DND-41 (cell line): ENCODE data around the gene FARP1.

Experiments
- ATAC-seq: fragments of 200-7000 bp; cut with Tn5 transposase; 3 replicates; pipeline ENCODE4 v1.9.1; 2021; ENCODE audit warnings: low read depth; ENCODE audit not compliant: insufficient read depth
- DNase-seq: peaks from one replicate; pipeline ENCODE4 v3.0.0-alpha.2; 2020
- H2AFZ ChIP-seq: 2 replicates; pipeline ENCODE4 v1.6.0; 2012; ENCODE audit warnings: low read depth, low read length
- H3K27ac ChIP-seq: 2 replicates; pipeline ENCODE4 v1.5.1; 2012; ENCODE audit warnings: low read length, inconsistent platforms
- H3K27me3 ChIP-seq: fragments of 200-600 bp; sonication (generic); 2 replicates; pipeline ENCODE4 v1.6.0; 2012; ENCODE audit warnings: low read length, mild to moderate bottlenecking, inconsistent platforms; ENCODE audit not compliant: insufficient read depth, poor library complexity
- H3K36me3 ChIP-seq: 2 replicates; pipeline ENCODE4 v1.5.1; 2012; ENCODE audit warnings: low read length, inconsistent platforms; ENCODE audit not compliant: insufficient read depth
- H3K4me1 ChIP-seq: 2 replicates; pipeline ENCODE4 v1.5.1; 2012; ENCODE audit warnings: mild to moderate bottlenecking, low read length; ENCODE audit not compliant: insufficient read depth
- H3K4me2 ChIP-seq: 2 replicates; pipeline ENCODE4 v1.6.0; 2012; ENCODE audit warnings: mild to moderate bottlenecking, moderate library complexity, low read length, inconsistent platforms; ENCODE audit not compliant: insufficient read depth
- H3K4me3 ChIP-seq, 2 experiments: fragments of 200-600 bp in 1 of 2; shearing (Covaris generic) in 1 of 2; 2 replicates each; pipeline ENCODE4 v1.5.1; 2012 to 2016; ENCODE audit warnings: inconsistent platforms in 2 of 2, low read length in 2 of 2, mild to moderate bottlenecking in 2 of 2, low read depth in 1 of 2, moderate library complexity in 1 of 2
- H3K79me2 ChIP-seq: 2 replicates; pipeline ENCODE4 v1.6.0; 2012; ENCODE audit warnings: low read length, inconsistent platforms; ENCODE audit not compliant: insufficient read depth
- H3K9ac ChIP-seq: 2 replicates; pipeline ENCODE4 v1.6.0; 2012; ENCODE audit warnings: low read depth, mild to moderate bottlenecking, inconsistent platforms, low read length, moderate library complexity
- H3K9me3 ChIP-seq: 2 replicates; pipeline ENCODE4 v1.5.1; 2012; ENCODE audit warnings: low read length, moderate library complexity, mild to moderate bottlenecking, inconsistent platforms; ENCODE audit not compliant: insufficient read depth, severe bottlenecking
- H4K20me1 ChIP-seq: 2 replicates; pipeline ENCODE4 v1.6.0; 2012; ENCODE audit warnings: low read length; ENCODE audit not compliant: insufficient read depth
- EZH2 ChIP-seq: IDR thresholded peaks from 3 replicates; pipeline ENCODE4 v1.6.1; 2012; ENCODE audit warnings: borderline replicate concordance, low read depth, mild to moderate bottlenecking, moderate library complexity, low read length, inconsistent platforms; ENCODE audit not compliant: severe bottlenecking
- TF ChIP-seq, protein P1 (sequence below): IDR thresholded peaks from 2 replicates; pipeline ENCODE4 v1.5.1; 2012; ENCODE audit warnings: borderline replicate concordance, low read length, moderate library complexity, mild to moderate bottlenecking; ENCODE audit not compliant: poor library complexity, severe bottlenecking; ENCODE audit errors: extremely low read depth

Gene FARP1

DNA sequence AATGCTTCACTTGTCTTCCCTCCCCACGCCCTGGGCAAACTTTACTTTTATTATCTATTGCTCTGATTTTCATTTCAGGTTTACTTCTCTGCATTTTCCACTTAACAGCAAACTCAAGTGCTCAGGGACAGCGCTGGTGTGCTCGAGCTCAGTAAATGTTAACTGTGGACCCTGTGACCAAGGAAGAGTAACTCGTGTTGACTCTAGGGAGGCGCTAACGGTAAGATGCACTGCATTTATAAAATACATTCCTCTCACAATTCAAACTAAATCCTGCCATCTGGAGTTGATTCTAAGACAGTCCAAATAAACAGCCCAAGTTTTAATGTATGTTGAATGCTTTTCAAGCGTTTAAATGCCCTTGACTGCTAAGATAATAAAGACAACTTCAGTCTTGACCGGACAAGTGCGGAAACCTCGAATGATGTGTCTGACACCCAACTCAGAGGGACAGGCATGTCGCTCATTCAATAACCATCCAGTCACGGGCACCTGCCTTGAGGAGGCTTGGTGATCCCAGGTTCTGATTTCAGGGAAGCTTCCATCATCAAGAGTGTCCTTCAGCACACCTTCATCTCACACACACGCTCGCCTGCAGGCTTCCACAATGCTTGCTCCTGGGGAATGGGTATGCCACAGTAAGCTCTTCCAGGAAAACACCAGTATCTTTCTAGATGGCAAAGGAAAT, 340.9 kb downstream of the FARP1 start:
- no peak overlapping the region for H3K4me3 ChIP-seq
- peaks cover 81% of the 10 kb centered on the region for H4K20me1 ChIP-seq
- DNase-seq (no peak), ATAC-seq (no peak)
- H3K27ac ChIP-seq, result no peak overlapping the region
- H3K9me3 ChIP-seq, result no peaks in the 10 kb centered on the region
- TF ChIP-seq, protein P1, sequence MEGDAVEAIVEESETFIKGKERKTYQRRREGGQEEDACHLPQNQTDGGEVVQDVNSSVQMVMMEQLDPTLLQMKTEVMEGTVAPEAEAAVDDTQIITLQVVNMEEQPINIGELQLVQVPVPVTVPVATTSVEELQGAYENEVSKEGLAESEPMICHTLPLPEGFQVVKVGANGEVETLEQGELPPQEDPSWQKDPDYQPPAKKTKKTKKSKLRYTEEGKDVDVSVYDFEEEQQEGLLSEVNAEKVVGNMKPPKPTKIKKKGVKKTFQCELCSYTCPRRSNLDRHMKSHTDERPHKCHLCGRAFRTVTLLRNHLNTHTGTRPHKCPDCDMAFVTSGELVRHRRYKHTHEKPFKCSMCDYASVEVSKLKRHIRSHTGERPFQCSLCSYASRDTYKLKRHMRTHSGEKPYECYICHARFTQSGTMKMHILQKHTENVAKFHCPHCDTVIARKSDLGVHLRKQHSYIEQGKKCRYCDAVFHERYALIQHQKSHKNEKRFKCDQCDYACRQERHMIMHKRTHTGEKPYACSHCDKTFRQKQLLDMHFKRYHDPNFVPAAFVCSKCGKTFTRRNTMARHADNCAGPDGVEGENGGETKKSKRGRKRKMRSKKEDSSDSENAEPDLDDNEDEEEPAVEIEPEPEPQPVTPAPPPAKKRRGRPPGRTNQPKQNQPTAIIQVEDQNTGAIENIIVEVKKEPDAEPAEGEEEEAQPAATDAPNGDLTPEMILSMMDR, result no peak
- no peak for TF ChIP-seq EZH2
- no peak overlapping the region for H2AFZ ChIP-seq
- H3K79me2 ChIP-seq, result peaks cover 87% of the 10 kb centered on the region
- peaks cover 3% of the 10 kb centered on the region; the same call in 1 of the 2 replicates for H3K4me1 ChIP-seq
- H3K27me3 ChIP-seq, result no peaks in the 10 kb centered on the region
- no peak overlapping the region for H3K4me2 ChIP-seq
- H3K36me3 ChIP-seq, result peaks cover 24% of the 10 kb centered on the region
- no peak overlapping the region for H3K9ac ChIP-seq

DNA sequence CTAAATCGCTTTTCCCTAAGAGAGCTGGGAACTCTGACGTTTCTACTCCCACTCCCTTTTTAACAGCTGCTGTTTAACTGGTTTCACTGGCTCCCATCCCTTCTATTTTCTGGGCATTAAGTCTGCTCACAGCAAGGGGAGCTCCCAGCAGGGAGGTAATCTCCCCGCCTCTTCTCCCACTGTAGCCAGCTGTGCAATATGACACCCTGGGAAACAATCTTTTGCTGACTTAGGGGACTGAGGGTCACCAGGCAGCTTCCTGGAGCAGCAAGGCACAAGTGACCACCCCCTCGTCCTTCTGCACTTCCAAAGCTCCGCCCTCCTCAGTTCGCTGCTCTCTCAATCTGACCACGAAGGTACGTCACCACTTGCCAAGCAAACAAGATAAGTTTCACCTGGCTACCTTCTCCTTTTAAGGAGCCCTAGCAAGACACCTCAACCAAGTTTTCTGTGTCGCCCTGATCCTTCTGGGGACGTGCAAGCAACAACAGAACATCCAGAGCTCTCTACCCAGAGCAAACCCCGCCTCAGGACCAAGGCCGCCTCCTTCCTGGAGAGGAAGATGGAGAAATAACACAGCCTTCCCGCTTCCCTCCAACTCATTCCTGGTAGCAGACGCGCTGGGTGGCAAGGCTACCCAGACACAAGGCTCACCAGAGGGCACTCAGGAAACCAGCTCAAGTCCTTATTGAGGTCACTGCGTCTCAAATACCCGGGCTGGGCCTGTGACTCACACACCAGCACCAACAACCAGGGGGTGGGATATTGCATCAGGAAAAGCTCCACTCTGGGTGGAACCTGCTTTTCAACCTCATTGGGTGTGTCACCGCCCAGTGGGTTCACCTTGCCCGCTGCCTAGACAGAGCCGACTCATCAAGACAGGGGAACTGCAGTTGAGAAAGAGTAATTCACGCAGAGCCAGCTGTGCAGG, 341.7 kb downstream of the FARP1 start:
- H3K4me3 ChIP-seq, result no peak overlapping the region
- H3K36me3 ChIP-seq, result peaks cover 29% of the 10 kb centered on the region
- H3K27me3 ChIP-seq, result no peaks in the 10 kb centered on the region
- H4K20me1 ChIP-seq, result peaks cover 83% of the 10 kb centered on the region
- no peak overlapping the region for H3K27ac ChIP-seq
- H3K9me3 ChIP-seq, result no peaks in the 10 kb centered on the region
- H3K4me2 ChIP-seq, result no peak overlapping the region
- no peak for DNase-seq
- H3K9ac ChIP-seq, result no peak overlapping the region
- no peak for ATAC-seq
- H3K4me1 ChIP-seq, result no peaks in the 10 kb centered on the region
- TF ChIP-seq, protein P1, result no peak
- no peak for TF ChIP-seq EZH2
- peaks cover 89% of the 10 kb centered on the region for H3K79me2 ChIP-seq
- H2AFZ ChIP-seq, result no peak overlapping the region

DNA sequence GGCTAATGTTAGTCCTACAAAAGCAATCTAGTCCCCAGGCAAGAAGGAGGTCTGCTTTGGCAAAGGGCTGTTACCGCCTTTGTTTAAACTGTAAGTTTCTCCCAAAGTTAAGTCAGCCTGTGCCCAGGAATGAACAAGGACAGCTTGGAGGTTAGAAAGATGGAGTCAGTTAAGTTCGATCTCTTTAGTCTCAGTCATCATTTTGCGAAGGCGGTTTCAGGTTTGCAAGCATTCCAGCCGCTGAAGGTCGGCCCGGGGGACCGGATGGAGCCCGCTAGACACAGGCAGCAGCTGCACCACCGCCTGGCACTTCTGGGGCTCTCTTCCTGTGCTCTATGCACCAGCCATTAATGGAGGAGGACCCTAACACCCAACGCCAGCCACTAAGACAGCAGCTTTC, 342.7 kb downstream of the FARP1 start:
- no peak overlapping the region for H3K4me3 ChIP-seq
- peaks cover 94% of the 10 kb centered on the region for H3K79me2 ChIP-seq
- H3K9ac ChIP-seq, result no peak overlapping the region
- no peak overlapping the region for H3K27ac ChIP-seq
- peaks cover 25% of the 10 kb centered on the region for H3K36me3 ChIP-seq
- ATAC-seq (no peak), DNase-seq (no peak)
- no peaks in the 10 kb centered on the region for H3K9me3 ChIP-seq
- H3K4me1 ChIP-seq, result no peaks in the 10 kb centered on the region
- H3K4me2 ChIP-seq, result no peak overlapping the region
- H2AFZ ChIP-seq, result no peak overlapping the region
- H3K27me3 ChIP-seq, result no peaks in the 10 kb centered on the region
- peaks cover 87% of the 10 kb centered on the region for H4K20me1 ChIP-seq
- no peak for TF ChIP-seq EZH2
- TF ChIP-seq, protein P1, result no peak
